Liver (tissue), 3 donors: Measurements from ENCODE around the gene SYTL3.

Experiments
- EGR1 ChIP-seq, 2 donors: IDR thresholded peaks; 2 replicates each; pipeline ENCODE4 v1.6.1; 2016 to 2018; ENCODE audit warnings: antibody characterized with exemption in 2 of 2, low read depth in 2 of 2
- FOXA1 ChIP-seq: IDR thresholded peaks from 2 replicates; pipeline ENCODE4 v1.6.1; 2016; ENCODE audit warnings: antibody characterized with exemption
- GABPA ChIP-seq, 2 donors: IDR thresholded peaks in 1 of 2; conservative IDR thresholded peaks in 1 of 2; 2 replicates each; pipeline ENCODE4 v1.6.1; 2016; ENCODE audit warnings: antibody characterized with exemption in 2 of 2, mild to moderate bottlenecking in 1 of 2, moderate library complexity in 1 of 2
- JUND ChIP-seq, 2 donors: IDR thresholded peaks; 2 replicates each; pipeline ENCODE4 v1.6.1; 2016; ENCODE audit warnings: antibody characterized with exemption in 2 of 2
- RXRA ChIP-seq, 2 donors: IDR thresholded peaks; 2 replicates each; pipeline ENCODE4 v1.6.1; 2017 to 2018; ENCODE audit warnings: antibody characterized with exemption in 2 of 2, mild to moderate bottlenecking in 1 of 2
- SP1 ChIP-seq: IDR thresholded peaks from 2 replicates; pipeline ENCODE4 v1.6.1; 2018; ENCODE audit warnings: antibody characterized with exemption, mild to moderate bottlenecking
- TAF1 ChIP-seq: conservative IDR thresholded peaks from 2 replicates; pipeline ENCODE4 v1.6.1; 2016; ENCODE audit warnings: antibody characterized with exemption, mild to moderate bottlenecking
- YY1 ChIP-seq: IDR thresholded peaks from 2 replicates; pipeline ENCODE4 v1.6.1; 2016; ENCODE audit warnings: antibody characterized with exemption, mild to moderate bottlenecking
- TF ChIP-seq, protein P1 (sequence below): fragments of 150-350 bp; IDR thresholded peaks from 2 replicates; pipeline ENCODE4 v1.5.1; 2017; ENCODE audit warnings: improper control_type of control experiment, low read depth, low read length; ENCODE audit not compliant: missing input control
- TF ChIP-seq, protein P2 (sequence below): IDR thresholded peaks from 2 replicates; pipeline ENCODE4 v1.6.1; 2016; ENCODE audit warnings: antibody characterized with exemption, mild to moderate bottlenecking
- TF ChIP-seq, protein P3 (sequence below): IDR thresholded peaks from 2 replicates; pipeline ENCODE4 v1.6.1; 2016; ENCODE audit warnings: antibody characterized with exemption
- TF ChIP-seq, protein P4 (sequence below): IDR thresholded peaks from 2 replicates; pipeline ENCODE4 v1.6.1; 2016; ENCODE audit warnings: antibody characterized with exemption
- donor health status: healthy.
- donor health status: healthy.

DNA sequence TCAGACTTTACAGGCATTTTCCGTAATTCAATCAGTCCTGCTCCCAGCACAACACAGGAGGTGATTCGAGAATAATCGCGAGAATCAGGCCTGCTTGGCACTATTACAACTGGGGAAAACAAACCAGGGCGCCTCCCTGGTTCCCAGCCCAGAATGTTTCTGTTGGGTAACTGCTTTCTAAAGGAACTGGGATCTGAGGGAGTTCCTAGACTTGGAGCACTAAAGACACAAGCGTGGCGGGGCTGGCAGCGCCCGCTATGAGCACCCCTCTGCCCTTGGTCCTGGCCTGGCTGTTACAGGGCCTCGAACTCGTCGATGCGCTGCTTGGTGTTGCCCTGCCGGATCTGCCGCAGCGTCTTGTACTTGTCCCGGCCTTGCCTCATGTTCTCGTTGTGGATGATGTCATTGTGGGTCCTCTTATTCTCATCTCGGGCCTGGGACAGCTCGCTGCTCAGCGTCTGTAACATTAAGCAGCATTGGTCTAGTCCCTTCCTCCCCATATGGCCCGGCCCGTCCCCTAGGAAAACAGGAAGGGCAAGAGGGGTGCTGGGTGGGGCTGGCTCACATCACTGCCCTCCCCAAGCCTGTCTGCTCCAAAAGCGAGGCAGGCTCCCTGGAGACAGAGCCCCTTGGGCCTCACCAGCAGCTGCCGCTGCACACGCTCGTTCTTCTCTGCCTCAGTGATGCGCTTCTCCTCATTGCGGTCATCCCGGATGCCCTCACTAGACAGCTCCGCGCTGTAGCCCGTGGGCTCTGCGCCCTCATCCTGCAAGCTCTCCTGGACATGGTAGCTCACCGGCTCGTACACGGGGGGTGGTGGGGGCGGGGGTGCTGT is 117.0 kb downstream of the SYTL3 start:
- TF ChIP-seq FOXA1 (no peak), SP1 (no peak), RXRA (IDR thresholded peaks at IDR 0.05) (no peak), TAF1 (no peak), JUND (IDR thresholded peaks at IDR 0.05) (no peak), EGR1 (IDR thresholded peaks at IDR 0.05; ENCODE audit: low read depth in 2 of 2) (no peak), GABPA (IDR thresholded peaks at IDR 0.05 in 1 of 2, conservative IDR thresholded peaks at IDR 0.05 in 1 of 2) (no peak), YY1 (no peak)
- TF ChIP-seq, protein P1, sequence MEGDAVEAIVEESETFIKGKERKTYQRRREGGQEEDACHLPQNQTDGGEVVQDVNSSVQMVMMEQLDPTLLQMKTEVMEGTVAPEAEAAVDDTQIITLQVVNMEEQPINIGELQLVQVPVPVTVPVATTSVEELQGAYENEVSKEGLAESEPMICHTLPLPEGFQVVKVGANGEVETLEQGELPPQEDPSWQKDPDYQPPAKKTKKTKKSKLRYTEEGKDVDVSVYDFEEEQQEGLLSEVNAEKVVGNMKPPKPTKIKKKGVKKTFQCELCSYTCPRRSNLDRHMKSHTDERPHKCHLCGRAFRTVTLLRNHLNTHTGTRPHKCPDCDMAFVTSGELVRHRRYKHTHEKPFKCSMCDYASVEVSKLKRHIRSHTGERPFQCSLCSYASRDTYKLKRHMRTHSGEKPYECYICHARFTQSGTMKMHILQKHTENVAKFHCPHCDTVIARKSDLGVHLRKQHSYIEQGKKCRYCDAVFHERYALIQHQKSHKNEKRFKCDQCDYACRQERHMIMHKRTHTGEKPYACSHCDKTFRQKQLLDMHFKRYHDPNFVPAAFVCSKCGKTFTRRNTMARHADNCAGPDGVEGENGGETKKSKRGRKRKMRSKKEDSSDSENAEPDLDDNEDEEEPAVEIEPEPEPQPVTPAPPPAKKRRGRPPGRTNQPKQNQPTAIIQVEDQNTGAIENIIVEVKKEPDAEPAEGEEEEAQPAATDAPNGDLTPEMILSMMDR = no peak
- TF ChIP-seq, protein P2, sequence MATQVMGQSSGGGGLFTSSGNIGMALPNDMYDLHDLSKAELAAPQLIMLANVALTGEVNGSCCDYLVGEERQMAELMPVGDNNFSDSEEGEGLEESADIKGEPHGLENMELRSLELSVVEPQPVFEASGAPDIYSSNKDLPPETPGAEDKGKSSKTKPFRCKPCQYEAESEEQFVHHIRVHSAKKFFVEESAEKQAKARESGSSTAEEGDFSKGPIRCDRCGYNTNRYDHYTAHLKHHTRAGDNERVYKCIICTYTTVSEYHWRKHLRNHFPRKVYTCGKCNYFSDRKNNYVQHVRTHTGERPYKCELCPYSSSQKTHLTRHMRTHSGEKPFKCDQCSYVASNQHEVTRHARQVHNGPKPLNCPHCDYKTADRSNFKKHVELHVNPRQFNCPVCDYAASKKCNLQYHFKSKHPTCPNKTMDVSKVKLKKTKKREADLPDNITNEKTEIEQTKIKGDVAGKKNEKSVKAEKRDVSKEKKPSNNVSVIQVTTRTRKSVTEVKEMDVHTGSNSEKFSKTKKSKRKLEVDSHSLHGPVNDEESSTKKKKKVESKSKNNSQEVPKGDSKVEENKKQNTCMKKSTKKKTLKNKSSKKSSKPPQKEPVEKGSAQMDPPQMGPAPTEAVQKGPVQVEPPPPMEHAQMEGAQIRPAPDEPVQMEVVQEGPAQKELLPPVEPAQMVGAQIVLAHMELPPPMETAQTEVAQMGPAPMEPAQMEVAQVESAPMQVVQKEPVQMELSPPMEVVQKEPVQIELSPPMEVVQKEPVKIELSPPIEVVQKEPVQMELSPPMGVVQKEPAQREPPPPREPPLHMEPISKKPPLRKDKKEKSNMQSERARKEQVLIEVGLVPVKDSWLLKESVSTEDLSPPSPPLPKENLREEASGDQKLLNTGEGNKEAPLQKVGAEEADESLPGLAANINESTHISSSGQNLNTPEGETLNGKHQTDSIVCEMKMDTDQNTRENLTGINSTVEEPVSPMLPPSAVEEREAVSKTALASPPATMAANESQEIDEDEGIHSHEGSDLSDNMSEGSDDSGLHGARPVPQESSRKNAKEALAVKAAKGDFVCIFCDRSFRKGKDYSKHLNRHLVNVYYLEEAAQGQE = no peak
- TF ChIP-seq, protein P3, sequence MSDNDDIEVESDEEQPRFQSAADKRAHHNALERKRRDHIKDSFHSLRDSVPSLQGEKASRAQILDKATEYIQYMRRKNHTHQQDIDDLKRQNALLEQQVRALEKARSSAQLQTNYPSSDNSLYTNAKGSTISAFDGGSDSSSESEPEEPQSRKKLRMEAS = no peak
- TF ChIP-seq, protein P4, sequence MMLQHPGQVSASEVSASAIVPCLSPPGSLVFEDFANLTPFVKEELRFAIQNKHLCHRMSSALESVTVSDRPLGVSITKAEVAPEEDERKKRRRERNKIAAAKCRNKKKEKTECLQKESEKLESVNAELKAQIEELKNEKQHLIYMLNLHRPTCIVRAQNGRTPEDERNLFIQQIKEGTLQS = no peak
